HEK293 (cell line): ENCODE data around the gene LMOD1.
A peak's percentile ranks its signal among the peaks of the same experiment; 100 is the strongest.

Experiments
- CTCF ChIA-PET: fragments of 350-600 bp; formaldehyde crosslinking; extraction: SDS; loops from one replicate; lab custom pipeline; 2021; ENCODE audit warnings: antibody characterized with exemption; lab: Yijun Ruan, JAX
- POLR2A ChIA-PET: fragments of 300-600 bp; formaldehyde crosslinking; extraction: SDS; loops from one replicate; lab custom pipeline; 2020; ENCODE audit warnings: antibody characterized with exemption, inconsistent platforms; lab: Yijun Ruan, JAX
- H3K27ac ChIP-seq: fragments of 200-500 bp; sonication (Bioruptor generic); 2 replicates; pipeline ENCODE4 v1.5.1; 2014; ENCODE audit warnings: low read depth, low read length, control low read depth, inconsistent platforms; ENCODE audit errors: extremely low read depth
- H3K36me3 ChIP-seq, 2 experiments: fragments of 200-500 bp in 1 of 2; sonication (Bioruptor generic) in 1 of 2; 1 replicate in 1 of 2; 2 replicates in 1 of 2; pipeline ENCODE4 v1.5.1; 2014 to 2017; ENCODE audit warnings: inconsistent platforms in 2 of 2, low read length in 2 of 2; ENCODE audit not compliant: control insufficient read depth in 2 of 2, insufficient read depth in 1 of 2
- H3K4me1 ChIP-seq: fragments of 200-500 bp; sonication (Bioruptor generic); 2 replicates; pipeline ENCODE4 v1.5.1; 2014; ENCODE audit warnings: mild to moderate bottlenecking, low read length, inconsistent platforms; ENCODE audit not compliant: control insufficient read depth, insufficient read depth
- H3K4me3 ChIP-seq: 2 replicates; pipeline ENCODE4 v1.5.1; 2011; ENCODE audit warnings: low read depth, mild to moderate bottlenecking, control low read depth, low read length, moderate library complexity
- H3K9me3 ChIP-seq: fragments of 200-500 bp; sonication (Bioruptor generic); 2 replicates; pipeline ENCODE4 v1.5.1; 2014; ENCODE audit warnings: low read depth, low read length, inconsistent platforms; ENCODE audit not compliant: control insufficient read depth, insufficient read depth
- MEIS1 ChIP-seq: sonication (generic); formaldehyde crosslinking; IDR thresholded peaks from 2 replicates; pipeline ENCODE4 v1.8.1; 2022; ENCODE audit warnings: missing genetic modification reagents, mild to moderate bottlenecking, borderline replicate concordance
- MZF1 ChIP-seq: fragments of 450-650 bp; formaldehyde crosslinking; IDR thresholded peaks from 2 replicates; pipeline ENCODE4 v1.5.1; 2017; ENCODE audit warnings: missing biosample characterization, missing genetic modification characterization, borderline replicate concordance
- SCRT1 ChIP-seq: fragments of 450-650 bp; formaldehyde crosslinking; IDR thresholded peaks from 2 replicates; pipeline ENCODE4 v1.5.1; 2016; ENCODE audit warnings: missing biosample characterization, missing genetic modification characterization, borderline replicate concordance
- SCRT2 ChIP-seq: fragments of 450-650 bp; formaldehyde crosslinking; IDR thresholded peaks from 2 replicates; pipeline ENCODE4 v1.5.1; 2016; ENCODE audit warnings: missing biosample characterization, missing genetic modification characterization
- SP2 ChIP-seq: fragments of 450-650 bp; formaldehyde crosslinking; IDR thresholded peaks from 2 replicates; pipeline ENCODE4 v1.5.1; 2016; ENCODE audit warnings: missing biosample characterization, missing genetic modification characterization
- SP3 ChIP-seq: fragments of 450-650 bp; formaldehyde crosslinking; IDR thresholded peaks from 2 replicates; pipeline ENCODE4 v1.5.1; 2016; ENCODE audit warnings: missing biosample characterization, missing genetic modification characterization
- ZBTB17 ChIP-seq: fragments of 450-650 bp; formaldehyde crosslinking; IDR thresholded peaks from 2 replicates; pipeline ENCODE4 v1.5.1; 2016; ENCODE audit warnings: missing biosample characterization, missing genetic modification characterization
- ZBTB48 ChIP-seq: fragments of 450-650 bp; formaldehyde crosslinking; IDR thresholded peaks from 2 replicates; pipeline ENCODE4 v1.5.1; 2016; ENCODE audit warnings: missing biosample characterization, missing genetic modification characterization
- ZEB2 ChIP-seq: fragments of 450-650 bp; formaldehyde crosslinking; IDR thresholded peaks from 2 replicates; pipeline ENCODE4 v1.5.1; 2016; ENCODE audit warnings: missing biosample characterization, missing genetic modification characterization
- ZFP69B ChIP-seq: fragments of 450-650 bp; formaldehyde crosslinking; IDR thresholded peaks from 2 replicates; pipeline ENCODE4 v1.5.1; 2016; ENCODE audit warnings: missing biosample characterization, missing genetic modification characterization
- ZNF174 ChIP-seq: fragments of 450-650 bp; formaldehyde crosslinking; IDR thresholded peaks from 2 replicates; pipeline ENCODE4 v1.5.0; 2017; ENCODE audit warnings: missing biosample characterization, mild to moderate bottlenecking, missing genetic modification characterization
- ZNF292 ChIP-seq: fragments of 450-650 bp; formaldehyde crosslinking; IDR thresholded peaks from 2 replicates; pipeline ENCODE4 v1.5.1; 2016; ENCODE audit warnings: low read depth, missing biosample characterization, missing genetic modification characterization, borderline replicate concordance
- ZNF335 ChIP-seq: fragments of 450-650 bp; formaldehyde crosslinking; conservative IDR thresholded peaks from 2 replicates; pipeline ENCODE4 v1.5.1; 2016; ENCODE audit warnings: missing biosample characterization, missing genetic modification characterization
- ZNF341 ChIP-seq: fragments of 450-650 bp; formaldehyde crosslinking; IDR thresholded peaks from 2 replicates; pipeline ENCODE4; 2016; ENCODE audit warnings: low read depth, missing biosample characterization, missing genetic modification characterization
- ZNF48 ChIP-seq: fragments of 450-650 bp; formaldehyde crosslinking; IDR thresholded peaks from 2 replicates; pipeline ENCODE4 v1.5.1; 2016; ENCODE audit warnings: missing biosample characterization, missing genetic modification characterization
- ZNF768 ChIP-seq: fragments of 450-650 bp; formaldehyde crosslinking; IDR thresholded peaks from 2 replicates; pipeline ENCODE4 v1.5.1; 2018; ENCODE audit warnings: missing biosample characterization, mild to moderate bottlenecking, missing genetic modification characterization
- ZNF792 ChIP-seq: fragments of 450-650 bp; formaldehyde crosslinking; IDR thresholded peaks from 2 replicates; pipeline ENCODE4 v1.5.1; 2016; ENCODE audit warnings: missing biosample characterization, missing genetic modification characterization
- TF ChIP-seq, protein P1 (sequence below): fragments of 450-650 bp; formaldehyde crosslinking; IDR thresholded peaks from 2 replicates; pipeline ENCODE4 v1.5.1; 2016; ENCODE audit warnings: missing biosample characterization, missing genetic modification characterization
- TF ChIP-seq, protein P2 (sequence below): fragments of 450-650 bp; formaldehyde crosslinking; IDR thresholded peaks from 2 replicates; pipeline ENCODE4 v1.5.1; 2016; ENCODE audit warnings: missing biosample characterization, missing genetic modification characterization
- TF ChIP-seq, protein P3 (sequence below): fragments of 450-650 bp; IDR thresholded peaks from 2 replicates; pipeline ENCODE4 v1.5.1; 2018; ENCODE audit warnings: missing biosample characterization, missing genetic modification characterization
- TF ChIP-seq, protein P4 (sequence below): fragments of 450-650 bp; formaldehyde crosslinking; IDR thresholded peaks from 2 replicates; pipeline ENCODE4 v1.5.1; 2016; ENCODE audit warnings: missing biosample characterization, missing genetic modification characterization
- TF ChIP-seq, protein P5 (sequence below): fragments of 450-650 bp; formaldehyde crosslinking; IDR thresholded peaks from 2 replicates; pipeline ENCODE4 v1.5.1; 2017; ENCODE audit warnings: missing biosample characterization, missing genetic modification characterization

The LMOD1 gene

DNA sequence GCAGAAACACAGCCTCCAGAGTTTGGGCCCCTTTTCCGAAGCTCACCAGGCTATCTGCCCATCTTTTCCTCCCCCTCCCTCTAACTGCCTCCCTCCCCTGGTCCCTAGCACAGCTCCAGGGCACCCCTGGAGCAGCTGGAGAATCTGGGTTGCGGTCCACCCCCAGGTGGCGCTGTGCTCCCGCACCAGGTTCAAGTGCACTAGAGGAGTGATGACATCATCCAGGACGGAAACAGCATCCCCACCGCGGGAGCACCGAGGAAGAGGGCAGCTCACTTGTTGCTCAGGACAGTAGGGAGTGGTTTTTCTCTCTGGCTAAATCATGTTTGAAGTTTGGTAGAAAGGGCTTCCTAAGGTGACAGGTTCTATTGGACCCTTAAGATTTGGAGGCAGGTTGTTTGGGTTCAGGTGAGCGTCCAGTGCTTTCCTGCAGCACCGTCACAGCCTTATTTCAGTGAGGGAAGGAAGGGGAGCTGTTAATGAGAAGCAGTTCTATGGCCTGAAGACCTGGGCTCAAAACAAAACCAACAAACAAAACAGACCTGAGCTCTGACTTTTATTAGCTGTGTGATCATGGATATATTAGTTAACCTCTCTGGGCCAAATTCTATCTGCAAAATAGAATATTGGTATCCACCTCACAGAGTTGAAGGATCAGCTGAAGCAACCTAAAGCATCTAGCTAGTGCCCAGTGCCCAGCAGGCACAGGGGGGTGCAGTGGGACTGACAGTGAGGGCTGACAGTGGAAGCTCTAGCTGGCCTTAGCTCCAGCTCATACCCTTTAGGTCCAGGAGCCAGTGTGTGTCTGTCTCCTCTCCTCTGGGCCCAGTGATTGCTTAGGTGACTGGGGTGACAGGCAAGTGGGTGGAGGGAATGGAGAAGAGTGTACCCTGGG lies 50.2 kb downstream of the LMOD1 start (continued):
- TF ChIP-seq ZEB2 (tag by site-specific recombination), result peak; percentile 94
- peak; percentile 99 for TF ChIP-seq ZBTB48
- no peak for TF ChIP-seq ZNF292 (tag by site-specific recombination)
- peak; percentile 82 for TF ChIP-seq ZFP69B (tag by site-specific recombination)
- peak; percentile 76; the same call in 1 of the 2 replicates for TF ChIP-seq ZNF768
- TF ChIP-seq ZNF792 (tag by site-specific recombination), result 0 out of 2 replicates have a peak, but pooled peaks have one; percentile 22

DNA sequence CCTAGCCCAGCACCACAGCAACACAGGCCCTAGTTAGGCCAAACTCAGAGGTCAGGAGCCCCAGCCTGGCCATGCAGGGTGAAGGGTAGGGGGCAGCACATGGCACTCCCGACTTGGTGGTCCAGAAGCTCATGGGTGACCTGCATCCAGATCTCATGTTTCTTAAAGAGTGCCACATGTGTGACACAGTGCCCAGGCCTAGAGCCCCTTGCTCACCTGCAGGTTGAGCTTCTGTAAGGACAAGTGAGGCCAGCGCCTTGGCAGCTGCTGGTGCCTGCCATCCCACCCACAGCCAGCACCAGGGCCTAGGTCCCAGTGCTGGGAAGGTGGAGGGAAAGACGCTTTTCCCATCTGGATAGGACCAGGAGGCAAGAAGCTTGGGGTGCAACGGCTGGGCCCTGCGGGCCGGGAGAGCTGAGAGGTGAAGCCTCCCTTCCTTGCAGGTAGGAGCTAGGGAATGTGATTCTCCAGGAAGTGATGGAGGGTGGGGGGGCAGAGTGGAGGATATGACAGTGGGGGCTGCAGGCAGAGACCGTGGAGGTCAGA lies 51.2 kb downstream of the LMOD1 start:
- no peaks in the 10 kb centered on the region for H3K4me1 ChIP-seq
- H3K27ac ChIP-seq, result no peak overlapping the region
- POLR2A ChIA-PET, result interaction anchor here (0.7 to 1.7 kb wide), 6 partner anchors 9 to 88 kb away, joined by 3 to 10 read pairs (median 8); partner anchors contain the start of genes RNPEP and TIMM17A
- CTCF ChIA-PET, result interaction anchor here (0.6 to 8.5 kb wide), 40 partner anchors 12 to 340 kb away, joined by 3 to 204 read pairs (median 6); partner anchors contain the start of genes LMOD1, RNPEP and TIMM17A
- TF ChIP-seq, protein P1, sequence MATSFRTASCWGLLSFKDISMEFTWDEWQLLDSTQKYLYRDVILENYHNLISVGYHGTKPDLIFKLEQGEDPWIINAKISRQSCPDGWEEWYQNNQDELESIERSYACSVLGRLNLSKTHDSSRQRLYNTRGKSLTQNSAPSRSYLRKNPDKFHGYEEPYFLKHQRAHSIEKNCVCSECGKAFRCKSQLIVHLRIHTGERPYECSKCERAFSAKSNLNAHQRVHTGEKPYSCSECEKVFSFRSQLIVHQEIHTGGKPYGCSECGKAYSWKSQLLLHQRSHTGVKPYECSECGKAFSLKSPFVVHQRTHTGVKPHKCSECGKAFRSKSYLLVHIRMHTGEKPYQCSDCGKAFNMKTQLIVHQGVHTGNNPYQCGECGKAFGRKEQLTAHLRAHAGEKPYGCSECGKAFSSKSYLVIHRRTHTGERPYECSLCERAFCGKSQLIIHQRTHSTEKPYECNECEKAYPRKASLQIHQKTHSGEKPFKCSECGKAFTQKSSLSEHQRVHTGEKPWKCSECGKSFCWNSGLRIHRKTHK (tag by site-specific recombination), result no peak
- TF ChIP-seq ZNF341 (tag by site-specific recombination), result 0 out of 2 replicates have a peak, but pooled peaks have one; percentile 0
- TF ChIP-seq ZNF174, result no peak
- TF ChIP-seq, all 188 proteins: peak for 1
- no peaks in the 10 kb centered on the region for H3K36me3 ChIP-seq
- H3K4me3 ChIP-seq, result no peak overlapping the region
- no peaks in the 10 kb centered on the region for H3K9me3 ChIP-seq

DNA sequence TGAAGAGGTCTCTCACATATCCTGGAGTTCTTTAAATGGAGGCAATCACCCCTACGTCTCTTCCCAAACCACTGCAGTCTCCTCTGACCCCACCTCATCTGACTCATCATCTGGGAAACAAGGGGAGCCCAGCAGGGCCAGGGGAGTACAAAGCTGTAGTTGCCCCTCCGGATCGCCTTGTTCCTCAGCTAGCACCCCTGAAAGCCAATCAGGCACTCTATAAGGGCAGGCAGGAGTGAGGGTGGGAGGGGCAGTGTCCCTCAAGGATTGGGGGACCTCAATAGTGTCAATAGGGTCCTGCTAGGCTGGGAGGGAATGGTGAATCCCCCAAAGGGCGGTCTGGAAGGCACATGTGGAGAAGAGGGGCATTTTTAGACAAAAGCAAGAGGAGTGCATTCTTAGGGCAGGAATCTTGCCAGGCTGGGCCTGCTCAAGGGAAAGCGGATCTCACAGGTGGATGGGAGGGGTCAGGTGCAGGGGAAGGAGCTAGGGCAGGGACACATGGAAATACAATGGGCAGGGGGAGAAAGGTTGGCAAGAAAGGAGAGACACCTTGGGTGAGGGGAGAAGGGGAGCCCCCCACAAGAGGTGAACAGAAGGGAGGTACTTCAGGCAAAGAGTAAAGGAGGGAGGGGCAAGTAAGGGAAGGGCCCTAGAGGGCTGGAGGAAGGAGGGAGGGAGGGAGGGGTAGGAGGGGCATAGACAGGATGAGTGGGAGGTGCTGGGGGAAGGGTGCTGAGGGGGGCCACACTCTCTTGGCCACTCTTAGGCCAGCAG lies 51.8 kb downstream of the LMOD1 start:
- Histone ChIP-seq H3K27ac (no peak overlapping the region), H3K4me3 (no peak overlapping the region), H3K9me3 (no peaks in the 10 kb centered on the region), H3K4me1 (no peaks in the 10 kb centered on the region), H3K36me3 (no peaks in the 10 kb centered on the region)
- CTCF ChIA-PET, result interaction anchor here (0.6 to 8.5 kb wide), 17 partner anchors 12 to 339 kb away, joined by 3 to 204 read pairs (median 14); partner anchors contain the start of genes LMOD1 and RNPEP
- POLR2A ChIA-PET, result interaction anchor here (0.7 to 1.1 kb wide), 2 partner anchors 58 to 61 kb away, joined by 3 to 9 read pairs; partner anchors contain the start of gene TIMM17A
- TF ChIP-seq SP2 (tag by site-specific recombination) (peak; percentile 28), SP3 (no peak), ZNF341 (tag by site-specific recombination) (peak; percentile 19; the same call in 1 of the 2 replicates), SCRT1 (tag by site-specific recombination) (peak; percentile 83; the same call in 1 of the 2 replicates), SCRT2 (tag by site-specific recombination) (peak; percentile 98), ZNF335 (tag by site-specific recombination) (peak; percentile 87), MZF1 (tag by site-specific recombination) (no peak), ZBTB17 (tag by site-specific recombination) (no peak), MEIS1 (CRISPR knock-in tag) (no peak), ZNF48 (no peak)
- TF ChIP-seq, protein P2, sequence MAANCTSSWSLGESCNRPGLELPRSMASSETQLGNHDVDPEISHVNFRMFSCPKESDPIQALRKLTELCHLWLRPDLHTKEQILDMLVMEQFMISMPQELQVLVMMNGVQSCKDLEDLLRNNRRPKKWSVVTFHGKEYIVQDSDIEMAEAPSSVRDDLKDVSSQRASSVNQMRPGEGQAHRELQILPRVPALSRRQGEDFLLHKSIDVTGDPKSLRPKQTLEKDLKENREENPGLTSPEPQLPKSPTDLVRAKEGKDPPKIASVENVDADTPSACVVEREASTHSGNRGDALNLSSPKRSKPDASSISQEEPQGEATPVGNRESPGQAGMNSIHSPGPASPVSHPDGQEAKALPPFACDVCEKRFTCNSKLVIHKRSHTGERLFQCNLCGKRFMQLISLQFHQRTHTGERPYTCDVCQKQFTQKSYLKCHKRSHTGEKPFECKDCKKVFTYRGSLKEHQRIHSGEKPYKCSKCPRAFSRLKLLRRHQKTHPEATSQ, result no peak
- TF ChIP-seq, protein P3, sequence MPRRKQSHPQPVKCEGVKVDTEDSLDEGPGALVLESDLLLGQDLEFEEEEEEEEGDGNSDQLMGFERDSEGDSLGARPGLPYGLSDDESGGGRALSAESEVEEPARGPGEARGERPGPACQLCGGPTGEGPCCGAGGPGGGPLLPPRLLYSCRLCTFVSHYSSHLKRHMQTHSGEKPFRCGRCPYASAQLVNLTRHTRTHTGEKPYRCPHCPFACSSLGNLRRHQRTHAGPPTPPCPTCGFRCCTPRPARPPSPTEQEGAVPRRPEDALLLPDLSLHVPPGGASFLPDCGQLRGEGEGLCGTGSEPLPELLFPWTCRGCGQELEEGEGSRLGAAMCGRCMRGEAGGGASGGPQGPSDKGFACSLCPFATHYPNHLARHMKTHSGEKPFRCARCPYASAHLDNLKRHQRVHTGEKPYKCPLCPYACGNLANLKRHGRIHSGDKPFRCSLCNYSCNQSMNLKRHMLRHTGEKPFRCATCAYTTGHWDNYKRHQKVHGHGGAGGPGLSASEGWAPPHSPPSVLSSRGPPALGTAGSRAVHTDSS (tag by site-specific recombination), result no peak
- TF ChIP-seq, protein P4, sequence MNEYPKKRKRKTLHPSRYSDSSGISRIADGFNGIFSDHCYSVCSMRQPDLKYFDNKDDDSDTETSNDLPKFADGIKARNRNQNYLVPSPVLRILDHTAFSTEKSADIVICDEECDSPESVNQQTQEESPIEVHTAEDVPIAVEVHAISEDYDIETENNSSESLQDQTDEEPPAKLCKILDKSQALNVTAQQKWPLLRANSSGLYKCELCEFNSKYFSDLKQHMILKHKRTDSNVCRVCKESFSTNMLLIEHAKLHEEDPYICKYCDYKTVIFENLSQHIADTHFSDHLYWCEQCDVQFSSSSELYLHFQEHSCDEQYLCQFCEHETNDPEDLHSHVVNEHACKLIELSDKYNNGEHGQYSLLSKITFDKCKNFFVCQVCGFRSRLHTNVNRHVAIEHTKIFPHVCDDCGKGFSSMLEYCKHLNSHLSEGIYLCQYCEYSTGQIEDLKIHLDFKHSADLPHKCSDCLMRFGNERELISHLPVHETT (tag by site-specific recombination), result no peak
- TF ChIP-seq, protein P5, sequence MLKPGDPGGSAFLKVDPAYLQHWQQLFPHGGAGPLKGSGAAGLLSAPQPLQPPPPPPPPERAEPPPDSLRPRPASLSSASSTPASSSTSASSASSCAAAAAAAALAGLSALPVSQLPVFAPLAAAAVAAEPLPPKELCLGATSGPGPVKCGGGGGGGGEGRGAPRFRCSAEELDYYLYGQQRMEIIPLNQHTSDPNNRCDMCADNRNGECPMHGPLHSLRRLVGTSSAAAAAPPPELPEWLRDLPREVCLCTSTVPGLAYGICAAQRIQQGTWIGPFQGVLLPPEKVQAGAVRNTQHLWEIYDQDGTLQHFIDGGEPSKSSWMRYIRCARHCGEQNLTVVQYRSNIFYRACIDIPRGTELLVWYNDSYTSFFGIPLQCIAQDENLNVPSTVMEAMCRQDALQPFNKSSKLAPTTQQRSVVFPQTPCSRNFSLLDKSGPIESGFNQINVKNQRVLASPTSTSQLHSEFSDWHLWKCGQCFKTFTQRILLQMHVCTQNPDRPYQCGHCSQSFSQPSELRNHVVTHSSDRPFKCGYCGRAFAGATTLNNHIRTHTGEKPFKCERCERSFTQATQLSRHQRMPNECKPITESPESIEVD (tag by site-specific recombination), result no peak
- TF ChIP-seq, all 188 proteins: peak for 5
